OCI-LY3 (cell line): ENCODE results near the gene PPP1R3G.

Experiments
- EZH2phosphoT487 ChIP-seq: fragments of 200-600 bp; shearing (Covaris generic); IDR thresholded peaks from 2 replicates; pipeline ENCODE4 v1.6.1; 2018; ENCODE audit warnings: antibody characterized with exemption, mixed run types, low read depth
- TF ChIP-seq, protein P1 (sequence below): fragments of 200-600, 300-600 bp; sonication (generic); IDR thresholded peaks from 2 replicates; pipeline ENCODE4 v1.5.1; 2014; ENCODE audit warnings: antibody characterized with exemption, low read length, low read depth

DNA sequence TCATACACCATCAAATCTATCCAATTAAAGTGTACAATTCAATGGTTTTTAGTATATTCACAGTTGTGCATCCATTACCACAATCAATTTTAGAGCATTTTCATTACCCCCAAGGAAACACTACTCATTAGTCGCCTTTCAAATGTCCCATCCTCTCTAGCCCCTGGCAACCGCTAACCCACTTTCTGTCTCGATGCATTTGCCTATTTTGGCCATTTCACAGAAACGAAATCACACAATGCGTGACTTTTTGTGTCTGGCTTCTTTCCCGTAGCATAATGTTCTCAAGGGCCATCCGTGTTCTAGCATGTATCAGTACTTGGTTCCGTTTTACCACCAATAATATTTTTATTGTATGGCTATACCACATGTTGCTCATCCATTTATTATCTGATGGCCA, 51.7 kb downstream of the PPP1R3G start:
- TF ChIP-seq, protein P1, sequence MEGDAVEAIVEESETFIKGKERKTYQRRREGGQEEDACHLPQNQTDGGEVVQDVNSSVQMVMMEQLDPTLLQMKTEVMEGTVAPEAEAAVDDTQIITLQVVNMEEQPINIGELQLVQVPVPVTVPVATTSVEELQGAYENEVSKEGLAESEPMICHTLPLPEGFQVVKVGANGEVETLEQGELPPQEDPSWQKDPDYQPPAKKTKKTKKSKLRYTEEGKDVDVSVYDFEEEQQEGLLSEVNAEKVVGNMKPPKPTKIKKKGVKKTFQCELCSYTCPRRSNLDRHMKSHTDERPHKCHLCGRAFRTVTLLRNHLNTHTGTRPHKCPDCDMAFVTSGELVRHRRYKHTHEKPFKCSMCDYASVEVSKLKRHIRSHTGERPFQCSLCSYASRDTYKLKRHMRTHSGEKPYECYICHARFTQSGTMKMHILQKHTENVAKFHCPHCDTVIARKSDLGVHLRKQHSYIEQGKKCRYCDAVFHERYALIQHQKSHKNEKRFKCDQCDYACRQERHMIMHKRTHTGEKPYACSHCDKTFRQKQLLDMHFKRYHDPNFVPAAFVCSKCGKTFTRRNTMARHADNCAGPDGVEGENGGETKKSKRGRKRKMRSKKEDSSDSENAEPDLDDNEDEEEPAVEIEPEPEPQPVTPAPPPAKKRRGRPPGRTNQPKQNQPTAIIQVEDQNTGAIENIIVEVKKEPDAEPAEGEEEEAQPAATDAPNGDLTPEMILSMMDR, result no peak
- no peak for TF ChIP-seq EZH2phosphoT487
